Mammary epithelial cell (primary cell): ENCODE results near the gene ANP32B.

Experiments used
- CTCF ChIP-seq, 2 donors: IDR thresholded peaks in 1 of 2; conservative IDR thresholded peaks in 1 of 2; 2 replicates each; pipeline ENCODE4 v1.5.1; 2011 to 2012; ENCODE audit warnings: inconsistent platforms in 2 of 2, low read length in 2 of 2, mild to moderate bottlenecking in 2 of 2, control low read depth in 1 of 2, low read depth in 1 of 2; ENCODE audit not compliant: insufficient read depth in 1 of 2; ENCODE audit errors: extremely low read depth in 1 of 2
- EZH2 ChIP-seq: IDR thresholded peaks from 2 replicates; pipeline ENCODE4 v1.6.1; 2012; ENCODE audit warnings: low read length, inconsistent platforms, borderline replicate concordance

- TF ChIP-seq CTCF (conservative IDR thresholded peaks at IDR 0.05 in 1 of 2, IDR thresholded peaks at IDR 0.05 in 1 of 2; ENCODE audit: extremely low read depth in 1 of 2, insufficient read depth in 1 of 2, low read depth in 1 of 2, low read length in 2 of 2) (no peak), EZH2 (no peak)
Observed at GRCh38 chr9:98049288-98050072, 66.3 kb downstream of the ANP32B start.
